GM19452 (cell line): ENCODE measurements around the gene CD58.
A peak's percentile ranks its signal among the peaks of the same experiment; 100 is the strongest.
"Not testable (repeated sequence)": the region's sequence is repeated elsewhere in the genome, so short reads cannot be mapped to it uniquely, and the experiment has no call there.

ENCODE experiments used
- ATAC-seq: cut with Tn5 transposase; IDR thresholded peaks from one replicate; pipeline ENCODE4 v1.9.1; 2021; ENCODE audit not compliant: unreplicated experiment

CD58 gene, protein sequence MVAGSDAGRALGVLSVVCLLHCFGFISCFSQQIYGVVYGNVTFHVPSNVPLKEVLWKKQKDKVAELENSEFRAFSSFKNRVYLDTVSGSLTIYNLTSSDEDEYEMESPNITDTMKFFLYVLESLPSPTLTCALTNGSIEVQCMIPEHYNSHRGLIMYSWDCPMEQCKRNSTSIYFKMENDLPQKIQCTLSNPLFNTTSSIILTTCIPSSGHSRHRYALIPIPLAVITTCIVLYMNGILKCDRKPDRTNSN

DNA sequence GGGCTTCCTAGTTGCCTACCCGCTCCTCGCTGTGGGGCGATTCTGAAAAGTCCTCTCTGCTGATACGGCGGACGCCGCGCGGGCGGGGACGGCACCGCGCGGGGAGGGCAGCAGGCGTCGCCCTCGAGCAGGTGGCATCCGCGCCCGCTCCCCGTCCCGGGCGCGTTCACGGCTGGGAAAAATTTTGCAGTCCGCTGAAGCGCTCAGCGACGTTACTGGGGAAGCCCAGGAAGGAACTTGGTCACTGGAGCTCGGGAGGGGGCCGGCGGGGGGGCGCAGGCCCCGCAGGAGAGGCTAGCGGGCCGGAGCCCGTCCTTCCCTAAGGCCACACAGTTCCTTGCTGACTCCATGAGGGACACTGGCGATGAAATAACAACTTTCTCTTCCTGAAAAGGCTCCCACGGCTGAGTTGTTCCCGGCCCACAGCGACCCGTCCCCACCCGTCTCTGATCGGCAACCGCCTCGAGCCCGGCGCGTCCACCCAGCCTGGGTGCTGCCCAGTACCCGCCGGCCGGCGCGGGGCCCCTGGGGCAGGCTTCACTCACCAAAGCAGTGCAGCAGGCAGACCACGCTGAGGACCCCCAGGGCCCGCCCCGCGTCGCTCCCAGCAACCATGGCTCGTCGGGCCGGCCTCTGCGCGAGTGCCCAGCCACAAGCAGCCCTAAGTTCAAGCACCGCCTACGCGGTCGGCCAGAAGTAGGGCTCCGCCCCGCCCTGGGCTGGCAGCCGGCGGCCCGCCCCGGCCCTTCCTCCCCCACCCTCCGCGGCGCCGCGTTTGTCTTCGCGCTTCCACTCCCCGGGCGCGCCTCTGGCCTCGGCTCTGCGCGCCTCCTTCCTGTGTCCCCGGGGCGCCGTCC lies at the start of gene CD58:
CD58 (minus strand) TSS at position 669 of the 857 bp plus-strand sequence; CDS start at position 615, 54 bp downstream.
- peak; percentile 58 for ATAC-seq

DNA sequence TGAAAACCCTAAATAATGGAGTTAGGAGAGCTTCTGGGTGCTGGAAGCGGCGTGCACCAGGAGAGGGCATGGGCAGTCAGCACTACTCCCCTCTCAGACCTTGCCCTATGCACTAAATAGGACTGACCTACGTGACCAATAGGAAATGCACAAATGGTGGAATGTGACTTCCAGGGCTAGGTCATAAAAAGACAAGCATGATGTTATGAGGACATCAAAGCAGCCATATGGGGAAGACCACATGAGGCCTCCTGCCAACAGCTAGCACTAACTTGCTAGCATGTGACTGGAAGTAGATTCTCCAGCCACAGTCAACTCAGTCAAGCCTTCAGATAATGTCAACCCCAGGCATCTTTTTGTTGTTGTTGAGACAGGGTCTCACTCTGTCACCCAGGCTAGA lies 49.6 kb upstream of the CD58 start:
- ATAC-seq: not testable (repeated sequence)

DNA sequence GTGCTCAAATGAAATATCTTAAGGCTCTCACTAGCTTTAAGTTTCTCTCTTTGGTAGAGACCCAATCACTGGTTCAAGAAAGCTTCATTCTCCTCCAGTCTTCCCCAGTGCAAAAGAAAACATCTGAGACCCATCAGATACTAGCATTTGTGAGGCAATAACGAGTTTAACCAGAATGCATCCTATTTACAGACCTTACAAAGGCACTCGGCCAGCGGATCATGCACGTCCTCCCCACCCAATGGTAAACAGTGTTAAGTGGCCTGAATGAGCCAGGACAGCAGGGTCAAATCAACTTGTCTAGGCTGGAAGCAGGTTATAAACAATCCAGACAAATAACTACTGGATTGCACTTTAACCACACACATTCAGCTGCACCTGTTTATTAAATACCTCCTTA lies 48.3 kb upstream of the CD58 start:
- ATAC-seq: not testable (repeated sequence)

DNA sequence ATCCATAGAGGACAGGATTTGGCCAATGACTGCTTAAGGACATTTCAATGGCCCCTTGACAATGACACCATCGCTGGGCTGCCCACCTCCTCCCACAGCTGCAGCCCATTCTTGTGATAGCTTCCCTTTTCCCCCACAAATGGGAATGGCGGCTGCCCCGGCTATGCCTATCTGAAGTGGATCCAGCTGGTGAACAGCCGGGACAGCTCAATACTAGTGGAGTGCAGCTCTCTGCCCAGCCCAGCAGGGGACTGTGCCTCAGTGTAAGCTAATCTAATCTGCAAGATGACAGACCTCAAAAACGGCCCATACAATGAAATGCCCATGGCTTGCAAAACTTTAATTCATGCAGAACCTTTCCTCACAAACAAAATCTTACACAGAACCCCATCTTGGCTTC lies 47.0 kb upstream of the CD58 start:
- not testable (repeated sequence) for ATAC-seq

DNA sequence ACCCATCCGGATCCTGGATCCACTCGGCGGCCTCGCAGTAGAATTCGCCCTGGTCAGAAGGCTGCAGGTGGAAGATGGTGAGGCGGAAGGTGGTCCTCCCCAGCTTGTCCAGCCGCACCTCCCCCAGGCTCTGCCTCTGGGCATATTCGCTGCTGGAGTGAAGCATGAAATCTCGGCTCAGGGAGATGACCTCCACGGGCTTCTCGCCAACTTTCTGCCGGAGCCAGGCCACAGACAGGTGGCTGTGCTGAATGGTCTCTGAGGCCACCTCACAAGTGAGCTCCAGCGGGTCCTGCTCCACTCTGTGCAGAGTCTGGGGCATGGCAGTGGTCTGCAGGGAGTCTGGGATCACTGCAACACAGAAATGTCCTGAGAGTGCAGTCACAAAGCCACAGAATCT lies 43.0 kb upstream of the CD58 start:
- ATAC-seq: not testable (repeated sequence)

DNA sequence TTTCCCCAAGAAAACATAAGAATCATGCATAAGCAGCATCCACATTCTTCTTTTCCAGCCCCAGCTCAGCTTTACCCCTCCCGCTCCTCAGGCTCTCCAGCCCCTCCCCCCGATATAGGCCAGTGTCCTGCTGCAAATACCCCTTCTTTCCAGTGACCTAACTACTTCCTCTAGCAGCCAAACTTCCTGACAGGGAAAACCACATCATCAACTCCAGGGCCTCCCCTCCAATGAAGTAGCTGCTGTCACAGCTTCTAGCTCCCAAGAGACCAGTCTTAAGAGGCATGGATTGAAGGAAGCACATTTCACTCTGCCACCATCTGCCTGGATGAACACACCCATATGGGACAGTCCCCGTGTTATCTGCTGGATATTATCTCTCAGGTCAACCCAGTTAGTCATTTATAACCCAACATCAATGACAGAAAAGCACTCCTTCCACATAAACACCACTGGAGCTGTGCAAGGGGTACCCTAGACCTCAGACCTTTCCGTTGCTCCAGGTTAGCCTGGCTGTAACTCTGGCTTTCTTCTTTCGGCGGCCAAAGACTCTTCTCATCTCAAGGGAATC lies 39.1 kb upstream of the CD58 start:
- not testable (repeated sequence) for ATAC-seq

DNA sequence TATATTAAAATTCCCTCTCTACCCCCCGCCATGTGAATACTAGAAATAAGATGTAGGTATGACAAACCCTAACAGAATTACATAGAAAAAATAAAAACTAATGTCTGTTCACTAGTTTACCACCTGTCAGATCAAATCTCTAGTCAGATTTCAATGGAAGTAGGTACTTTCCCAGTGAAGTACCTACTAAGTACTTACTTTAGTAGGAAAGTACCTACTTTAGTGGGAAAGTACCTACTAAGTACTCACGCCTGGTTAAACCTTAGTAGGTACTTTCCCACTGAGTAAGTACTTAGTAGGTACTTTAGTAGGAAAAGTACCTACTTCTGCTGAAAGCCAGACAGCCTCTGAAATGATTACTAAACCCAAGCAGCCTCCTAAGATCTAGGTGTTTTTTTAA lies 38.0 kb upstream of the CD58 start:
- not testable (repeated sequence) for ATAC-seq

DNA sequence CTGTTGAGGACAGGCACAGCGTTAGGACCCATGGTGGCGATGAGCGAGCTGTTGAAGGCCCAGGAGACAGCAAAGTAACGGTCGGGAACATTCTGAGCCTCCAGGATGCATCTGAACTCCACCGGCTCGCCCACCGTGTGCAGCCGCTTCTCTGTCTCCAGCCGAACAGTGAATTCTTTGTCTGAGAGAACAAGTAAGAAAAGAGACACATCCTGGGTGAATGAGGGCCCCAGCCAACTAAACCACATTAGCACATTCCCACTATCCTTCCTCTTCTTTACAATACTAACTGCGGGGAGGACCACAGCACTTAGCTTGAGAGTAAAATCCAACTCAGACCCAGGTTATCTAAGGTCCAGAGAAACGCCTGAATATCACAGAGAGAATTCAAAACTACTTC lies 37.3 kb upstream of the CD58 start:
- not testable (repeated sequence) for ATAC-seq

DNA sequence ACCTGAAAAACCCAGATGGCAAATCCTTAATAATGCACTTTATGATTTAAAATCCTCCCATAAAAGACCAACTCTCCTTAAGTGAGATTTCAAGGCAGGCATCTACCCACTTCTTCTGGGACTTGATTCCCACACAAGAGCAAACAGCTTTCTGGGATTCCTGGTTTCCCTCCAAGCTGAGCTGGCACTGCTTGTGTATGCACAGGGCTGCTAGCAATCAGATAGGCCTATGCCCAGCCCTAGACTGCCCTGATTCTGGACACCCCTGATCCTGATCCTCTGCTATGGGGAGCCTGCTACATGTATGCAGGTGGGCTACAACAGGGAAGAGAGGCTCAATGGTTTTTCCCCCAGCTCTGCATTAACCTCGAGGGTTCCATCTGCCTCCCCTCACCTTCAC lies 36.6 kb upstream of the CD58 start:
- ATAC-seq: not testable (repeated sequence)

DNA sequence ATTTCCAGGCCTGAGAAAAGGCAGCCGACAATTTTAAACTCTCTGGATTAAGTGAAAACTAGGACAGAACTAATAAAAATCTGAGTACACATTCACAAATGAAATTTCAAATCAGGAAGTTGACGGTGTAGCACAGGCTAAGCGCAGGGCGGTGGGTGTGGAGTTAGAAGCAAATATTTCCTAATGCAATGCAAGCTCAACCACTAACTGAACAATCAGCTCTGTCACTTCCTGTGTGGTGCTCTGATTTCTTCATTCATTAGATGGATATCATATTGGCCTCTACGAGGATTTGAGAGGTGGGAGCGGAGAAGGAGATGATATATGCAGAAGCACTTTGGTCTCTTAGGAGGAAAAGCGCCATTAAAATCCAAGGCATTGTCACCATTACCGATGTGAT lies 35.2 kb upstream of the CD58 start:
- ATAC-seq: not testable (repeated sequence)

DNA sequence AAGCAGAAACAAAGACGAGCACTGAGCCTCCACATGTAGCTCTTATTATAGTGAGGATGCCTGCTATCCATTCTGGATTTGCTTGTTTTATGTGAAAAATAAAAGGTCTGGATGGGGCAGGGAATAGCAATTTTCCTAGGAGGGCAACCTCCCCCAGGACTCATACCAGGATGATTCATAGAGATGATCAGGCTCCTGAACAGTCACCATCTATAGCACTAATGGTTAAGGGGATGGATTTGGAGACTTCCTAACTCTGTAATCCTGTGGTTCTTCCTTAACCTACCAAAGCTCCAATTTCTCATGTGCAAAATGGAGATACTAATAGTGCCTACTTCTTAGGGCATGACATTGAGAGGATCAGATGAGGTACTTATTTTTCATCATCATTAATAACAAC lies 34.5 kb upstream of the CD58 start:
- ATAC-seq: no peak

DNA sequence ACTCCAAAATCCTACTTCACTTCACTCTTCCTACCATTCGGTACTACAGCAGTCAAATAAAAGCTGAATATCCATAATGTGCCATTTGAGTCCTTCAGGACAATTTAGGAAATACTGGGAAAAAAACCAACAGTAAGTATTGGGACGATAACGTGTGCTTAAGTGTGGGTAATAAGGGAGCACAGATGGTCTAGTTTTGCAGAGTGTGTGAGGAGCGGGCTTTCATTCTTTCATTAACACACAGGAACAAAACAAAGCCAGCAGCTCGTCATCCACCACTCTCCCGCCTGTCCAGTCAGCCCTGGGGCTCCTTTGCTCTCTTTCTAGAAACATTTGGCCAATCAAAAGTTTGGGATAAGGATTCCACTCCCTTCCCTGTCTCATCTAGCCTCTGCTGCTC lies 33.6 kb upstream of the CD58 start:
- not testable (repeated sequence) for ATAC-seq

DNA sequence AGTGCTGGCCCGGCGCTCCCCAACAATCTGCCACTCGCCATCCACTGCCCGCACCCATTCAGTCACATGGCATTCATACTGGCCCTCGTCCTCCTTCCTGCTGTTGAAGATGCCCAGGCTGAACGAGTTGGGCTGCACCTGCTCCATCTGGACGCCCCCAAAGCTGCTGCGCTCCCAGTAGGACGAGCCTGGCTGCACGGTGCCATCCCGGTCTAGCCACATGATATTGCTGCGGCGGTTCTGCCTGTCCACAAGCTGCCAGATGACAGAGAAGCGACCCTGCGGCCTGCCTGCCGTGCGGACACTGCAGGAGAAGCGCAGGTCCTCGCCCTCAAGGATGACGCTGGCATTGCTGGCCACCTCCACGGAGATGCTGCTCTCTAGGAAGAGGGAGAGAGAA lies 32.8 kb upstream of the CD58 start:
- ATAC-seq: not testable (repeated sequence)

DNA sequence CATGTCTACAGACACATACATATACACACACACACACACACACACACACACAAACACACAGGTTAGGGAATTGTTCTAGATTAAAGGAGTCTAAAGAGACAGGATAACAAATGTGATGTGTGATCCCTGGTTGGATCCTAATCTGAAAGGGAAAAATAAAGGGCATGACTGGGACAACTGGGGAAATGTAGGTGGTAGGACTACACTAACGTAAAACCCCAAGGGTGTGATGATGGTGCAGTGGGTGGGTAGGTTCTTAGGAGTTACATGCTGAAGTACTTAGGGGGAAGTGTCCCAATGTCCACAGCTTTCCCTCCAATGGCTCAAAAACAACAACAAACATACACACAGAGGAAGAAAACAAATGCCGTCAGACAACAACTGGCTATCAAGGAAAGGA lies 28.5 kb upstream of the CD58 start:
- not testable (repeated sequence) for ATAC-seq

DNA sequence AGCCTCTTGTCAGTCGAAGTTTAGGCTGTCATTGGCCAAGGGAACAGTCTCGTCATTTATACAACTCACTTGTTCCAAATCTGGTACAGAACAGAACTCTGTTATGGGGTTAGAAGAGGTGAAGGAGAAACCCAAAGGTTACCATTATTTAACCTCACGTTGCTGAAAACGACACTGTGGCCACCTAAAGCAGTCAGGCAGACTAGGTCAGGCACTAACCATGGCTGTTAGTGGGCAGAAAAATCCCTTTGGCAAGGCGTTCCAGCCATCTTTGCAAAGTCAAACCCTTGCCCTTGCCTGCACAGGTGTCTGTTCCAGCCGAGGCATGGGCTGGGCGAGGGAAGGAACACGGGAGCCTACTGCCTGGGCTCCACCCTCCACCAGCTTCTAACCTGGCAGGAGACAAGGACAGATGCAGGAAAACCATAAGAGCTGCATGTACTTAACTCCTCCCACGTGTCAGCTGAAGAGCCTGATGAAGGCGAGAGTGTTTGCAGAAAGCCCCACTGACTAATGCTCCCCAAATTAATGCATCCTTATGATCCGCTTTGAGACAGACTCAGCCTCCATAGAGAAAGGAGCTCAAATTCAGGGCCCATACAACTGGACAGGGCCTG lies 27.7 kb upstream of the CD58 start:
- ATAC-seq: not testable (repeated sequence)

DNA sequence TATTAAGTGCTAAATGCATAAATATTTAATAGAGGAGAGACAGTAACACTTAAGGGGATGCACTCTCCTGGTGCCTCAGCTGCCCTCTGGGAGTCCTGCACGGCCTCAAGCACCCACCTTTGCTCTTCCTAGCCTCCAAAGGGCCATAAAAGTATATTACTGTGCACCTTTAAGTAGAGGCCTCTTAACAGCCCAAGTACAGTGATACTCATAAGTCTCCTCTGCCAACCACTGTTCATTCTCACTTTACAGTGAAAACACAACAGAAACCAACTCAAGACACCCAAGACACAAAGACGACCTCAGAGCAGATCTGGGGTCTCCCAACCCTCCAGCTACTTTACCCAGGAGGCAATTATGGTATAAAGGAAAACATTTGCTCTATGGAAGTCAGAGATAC lies 26.6 kb upstream of the CD58 start:
- peak; percentile 77 for ATAC-seq

DNA sequence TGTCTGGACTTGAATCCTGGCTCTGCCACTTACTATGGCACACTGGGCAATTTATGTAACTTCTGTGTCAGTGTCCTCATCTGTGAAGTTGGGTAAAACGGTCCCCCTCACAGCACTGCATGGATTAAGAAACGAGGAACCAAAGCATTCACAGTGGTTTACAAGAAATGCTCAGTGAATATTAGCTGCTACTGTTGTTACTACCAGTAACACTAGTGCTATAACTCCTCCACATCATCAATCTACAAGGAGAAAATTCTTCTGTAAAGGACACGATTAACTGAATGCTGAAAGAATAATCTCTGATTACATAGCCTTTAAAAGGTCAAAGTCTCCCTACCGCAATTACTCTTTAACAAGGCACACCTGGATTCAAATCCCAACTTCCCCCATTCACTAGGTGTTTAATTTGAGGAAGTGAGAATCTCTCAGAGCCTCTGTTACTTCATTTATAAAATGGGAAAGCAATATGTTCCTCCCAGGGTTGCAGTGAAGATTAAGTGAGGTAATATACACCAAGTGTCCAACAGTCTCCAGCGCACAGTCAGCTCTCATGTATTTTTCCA lies 26.0 kb upstream of the CD58 start:
- ATAC-seq: not testable (repeated sequence)

DNA sequence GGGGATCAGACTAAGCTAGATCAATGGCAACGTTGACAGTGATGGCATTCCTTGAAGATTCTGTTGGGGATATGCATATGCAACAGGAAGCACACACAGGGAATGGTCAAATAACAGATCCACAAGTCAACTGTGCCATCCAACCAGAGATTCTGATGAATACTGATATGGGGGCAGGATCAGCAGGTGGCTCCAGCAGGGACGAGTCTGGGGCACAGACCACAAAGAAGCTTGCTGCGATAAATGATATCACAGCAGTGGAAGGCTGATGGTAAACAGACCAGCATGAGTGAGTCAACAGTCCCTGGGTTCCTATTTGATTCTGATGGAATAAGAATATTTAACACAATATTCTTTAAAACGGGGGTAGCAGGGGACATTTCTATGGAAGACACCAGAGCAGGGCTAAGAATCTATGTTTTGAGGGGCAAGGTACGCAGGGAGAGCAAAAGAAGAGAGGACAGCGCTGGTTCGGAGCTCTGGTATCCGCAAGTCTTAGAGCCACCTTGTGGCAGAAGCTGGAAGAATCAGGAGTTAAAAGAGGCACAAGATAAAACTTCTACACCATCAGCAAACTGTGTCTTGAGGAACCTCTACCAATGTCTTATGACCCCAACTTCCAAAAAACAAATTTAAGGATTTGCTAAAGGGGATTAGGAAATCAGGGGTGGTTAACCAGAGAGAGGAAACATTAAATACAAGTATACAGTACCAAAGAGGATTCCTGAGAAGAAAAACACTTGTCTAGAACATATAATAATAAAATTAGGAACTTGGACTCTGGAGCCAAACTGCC lies 25.3 kb upstream of the CD58 start:
- not testable (repeated sequence) for ATAC-seq

DNA sequence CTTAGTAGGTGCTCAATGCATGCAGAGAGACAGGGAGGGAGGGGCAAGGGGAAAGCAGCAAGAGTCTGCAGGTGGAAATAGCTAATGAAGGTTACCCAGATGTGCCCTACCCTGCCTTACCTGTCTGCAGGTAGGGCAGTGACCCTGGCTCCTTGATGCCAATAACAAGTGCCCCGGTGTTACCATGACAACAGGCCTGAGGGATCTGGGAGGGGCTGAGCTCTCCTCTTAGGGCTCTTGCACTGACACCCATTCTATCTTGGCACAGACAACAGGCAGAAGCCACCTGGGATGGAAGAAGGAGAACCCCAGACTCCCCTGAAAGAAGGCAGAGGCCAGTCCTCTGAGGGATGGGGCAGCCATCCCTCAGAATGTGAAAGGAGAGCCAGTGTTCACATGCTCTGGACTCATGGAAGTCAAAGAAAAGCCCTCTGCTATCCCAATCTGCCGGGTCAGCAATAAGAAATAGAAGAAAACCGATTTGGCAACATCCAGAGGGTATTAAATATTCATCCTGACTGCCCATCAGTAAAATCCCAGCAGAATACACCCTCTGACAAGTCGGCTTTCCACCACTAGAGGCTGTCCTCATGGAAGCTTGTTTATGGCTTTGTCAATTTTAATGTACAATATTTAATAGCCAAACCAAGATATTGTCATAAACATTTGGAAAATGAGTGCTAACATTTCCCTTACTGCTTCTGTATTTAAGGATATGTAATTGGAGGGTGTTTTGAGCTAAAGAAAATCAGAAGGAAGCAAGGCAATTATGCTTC lies 24.4 kb upstream of the CD58 start:
- not testable (repeated sequence) for ATAC-seq

DNA sequence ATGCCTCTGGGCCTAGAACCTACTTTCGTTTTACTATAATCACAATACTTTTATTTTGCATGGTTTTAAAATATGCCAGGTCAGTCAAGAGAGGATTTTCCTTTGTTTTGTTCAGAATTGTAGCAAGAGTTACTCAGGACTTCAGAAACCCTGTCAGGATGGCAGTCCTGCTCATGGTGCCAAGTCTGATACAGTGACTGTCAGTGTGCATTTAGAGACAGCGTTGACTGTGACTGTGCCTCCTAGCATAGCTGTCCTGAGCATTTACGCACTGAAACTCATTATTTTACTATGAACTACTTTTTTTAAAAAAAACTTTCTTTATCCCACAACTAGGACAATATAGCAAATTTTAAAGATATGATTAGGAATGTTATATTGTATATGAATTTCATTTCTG lies 23.2 kb upstream of the CD58 start:
- ATAC-seq: not testable (repeated sequence)
